IMR-90 (cell line): ENCODE results near the gene KPNA5. TPM values are rescaled to one million over a fixed set of nuclear protein-coding genes. Genes with fewer than 3 reads are reported as not detected.

Source experiments
- ATAC-seq: fragments of 200-7000 bp; cut with Tn5 transposase; 2 replicates; pipeline ENCODE4 v1.9.1; 2020; ENCODE audit warnings: low read depth, mild to moderate bottlenecking, moderate library complexity
- BruUV-seq: library from RNA; stranded (reverse); fragments of 400-500 nt; replicated peaks from 2 replicates; lab custom pipeline; 2021; lab: Mats Ljungman, UMichigan
- CTCF ChIA-PET: fragments of 300-600 bp; formaldehyde crosslinking; extraction: SDS; loops from one replicate; lab custom pipeline; 2021; ENCODE audit warnings: antibody characterized with exemption; lab: Yijun Ruan, JAX
- POLR2A ChIA-PET: fragments of 300-600 bp; sonication (Branson Sonifier 250); formaldehyde crosslinking; loops from one replicate; lab custom pipeline; 2022; ENCODE audit warnings: antibody characterized with exemption; ENCODE audit not compliant: unreplicated experiment; lab: Charles Lee
- DNase-seq: peaks from one replicate; pipeline ENCODE4 v3.0.0; 2013
- H2AFZ ChIP-seq: replicated peaks from 2 replicates; pipeline ENCODE3; 2013; ENCODE audit warnings: low read length, mild to moderate bottlenecking; ENCODE audit not compliant: poor library complexity
- H2AK5ac ChIP-seq: 2 replicates; pipeline ENCODE4 v1.6.1; 2013; ENCODE audit warnings: low read depth, low read length, inconsistent platforms
- H2AK9ac ChIP-seq: replicated peaks from 2 replicates; pipeline ENCODE3; 2013; ENCODE audit warnings: mild to moderate bottlenecking, low read depth, low read length, moderate library complexity; ENCODE audit not compliant: poor library complexity
- H2BK120ac ChIP-seq: 2 replicates; pipeline ENCODE4 v1.6.1; 2013; ENCODE audit warnings: low read depth, low read length, inconsistent platforms
- H2BK15ac ChIP-seq: 3 replicates; pipeline ENCODE4 v1.6.1; 2013; ENCODE audit warnings: low read depth, low read length, inconsistent platforms
- H2BK20ac ChIP-seq: 2 replicates; pipeline ENCODE4 v1.6.1; 2013; ENCODE audit warnings: low read depth, mild to moderate bottlenecking, inconsistent platforms, low read length, moderate library complexity
- H2BK5ac ChIP-seq: 2 replicates; pipeline ENCODE4 v1.6.1; 2013; ENCODE audit warnings: mild to moderate bottlenecking, low read depth, low read length, inconsistent platforms; ENCODE audit not compliant: poor library complexity, severe bottlenecking
- H3K14ac ChIP-seq: replicated peaks from 2 replicates; pipeline ENCODE4 v1.6.1; 2013; ENCODE audit warnings: low read depth, low read length, inconsistent platforms
- H3K18ac ChIP-seq: 2 replicates; pipeline ENCODE4 v1.6.1; 2013; ENCODE audit warnings: low read depth, low read length, control low read depth
- H3K23ac ChIP-seq: 2 replicates; pipeline ENCODE4 v1.6.1; 2013; ENCODE audit warnings: low read depth, low read length, inconsistent platforms
- H3K27ac ChIP-seq: 2 replicates; pipeline ENCODE4 v1.5.1; 2013; ENCODE audit warnings: mild to moderate bottlenecking, control low read depth, low read length; ENCODE audit not compliant: insufficient read depth
- H3K27me3 ChIP-seq: 2 replicates; pipeline ENCODE4 v1.6.1; 2013; ENCODE audit warnings: low read length; ENCODE audit not compliant: control insufficient read depth, insufficient read depth
- H3K36me3 ChIP-seq: 2 replicates; pipeline ENCODE4 v1.6.1; 2013; ENCODE audit warnings: low read length, mixed read lengths; ENCODE audit not compliant: control insufficient read depth, insufficient read depth
- H3K4ac ChIP-seq: 2 replicates; pipeline ENCODE4 v1.6.1; 2013; ENCODE audit warnings: low read depth, low read length, inconsistent platforms
- H3K4me1 ChIP-seq: 2 replicates; pipeline ENCODE4 v1.6.1; 2013; ENCODE audit warnings: low read length, mixed read lengths; ENCODE audit not compliant: control insufficient read depth, insufficient read depth
- H3K4me2 ChIP-seq: 2 replicates; pipeline ENCODE4 v1.6.1; 2013; ENCODE audit warnings: low read depth, mild to moderate bottlenecking, control low read depth, low read length, moderate library complexity
- H3K4me3 ChIP-seq: 2 replicates; pipeline ENCODE4 v1.5.1; 2013; ENCODE audit warnings: low read depth, mild to moderate bottlenecking, control low read depth, low read length, moderate library complexity; ENCODE audit not compliant: insufficient read depth
- H3K56ac ChIP-seq: 2 replicates; pipeline ENCODE4 v1.6.1; 2013; ENCODE audit warnings: low read length, inconsistent platforms; ENCODE audit not compliant: insufficient read depth; ENCODE audit errors: extremely low read depth
- H3K79me1 ChIP-seq, 2 experiments: 2 replicates each; pipeline ENCODE4 v1.6.1; 2013; ENCODE audit warnings: low read length in 2 of 2, inconsistent platforms in 1 of 2, low read depth in 1 of 2
- H3K9ac ChIP-seq: 2 replicates; pipeline ENCODE4 v1.6.1; 2013; ENCODE audit warnings: low read depth, low read length, control low read depth
- H3K9me1 ChIP-seq: 2 replicates; pipeline ENCODE4 v1.6.1; 2013; ENCODE audit warnings: low read length, inconsistent platforms; ENCODE audit not compliant: insufficient read depth
- H3K9me3 ChIP-seq: 2 replicates; pipeline ENCODE4 v1.6.1; 2013; ENCODE audit warnings: low read length; ENCODE audit not compliant: control insufficient read depth, insufficient read depth
- H4K20me1 ChIP-seq: 2 replicates; pipeline ENCODE4 v1.6.1; 2013; ENCODE audit warnings: low read length, inconsistent platforms; ENCODE audit not compliant: insufficient read depth
- H4K5ac ChIP-seq: 2 replicates; pipeline ENCODE4 v1.6.1; 2013; ENCODE audit warnings: mild to moderate bottlenecking, low read depth, low read length, control low read depth
- H4K8ac ChIP-seq, 2 experiments: 2 replicates each; pipeline ENCODE4 v1.6.1; 2013; ENCODE audit warnings: low read depth in 2 of 2, low read length in 2 of 2, control low read depth in 1 of 2, inconsistent platforms in 1 of 2
- H4K91ac ChIP-seq: 2 replicates; pipeline ENCODE4 v1.6.1; 2013; ENCODE audit warnings: low read depth, low read length, inconsistent platforms; ENCODE audit not compliant: insufficient read depth
- BHLHE40 ChIP-seq: fragments of 150-350 bp; IDR thresholded peaks from 2 replicates; pipeline ENCODE4 v1.6.1; 2016; ENCODE audit warnings: mild to moderate bottlenecking, low read depth, low read length
- CEBPB ChIP-seq: IDR thresholded peaks from 2 replicates; pipeline ENCODE4 v1.6.1; 2012; ENCODE audit warnings: low read depth, low read length, improper control_type of control experiment
- CHD1 ChIP-seq: IDR thresholded peaks from 2 replicates; pipeline ENCODE4 v1.6.1; 2012; ENCODE audit warnings: low read depth, low read length, improper control_type of control experiment
- CTCF ChIP-seq: conservative IDR thresholded peaks from 2 replicates; pipeline ENCODE4 v1.5.1; 2012; ENCODE audit warnings: mild to moderate bottlenecking, low read depth, low read length, improper control_type of control experiment
- ELK1 ChIP-seq: fragments of 150-350 bp; IDR thresholded peaks from 2 replicates; pipeline ENCODE4 v1.6.1; 2016; ENCODE audit warnings: low read depth, mild to moderate bottlenecking, low read length, moderate library complexity, borderline replicate concordance
- FOS ChIP-seq: fragments of 150-350 bp; IDR thresholded peaks from 2 replicates; pipeline ENCODE4 v1.6.1; 2016; ENCODE audit warnings: low read depth, low read length
- MAFK ChIP-seq: IDR thresholded peaks from 2 replicates; pipeline ENCODE4 v1.6.1; 2012; ENCODE audit warnings: low read depth, low read length, improper control_type of control experiment
- MAZ ChIP-seq: IDR thresholded peaks from 2 replicates; pipeline ENCODE4 v1.6.1; 2012; ENCODE audit warnings: low read depth, mild to moderate bottlenecking, low read length, improper control_type of control experiment, moderate library complexity, borderline replicate concordance
- MXI1 ChIP-seq: IDR thresholded peaks from 2 replicates; pipeline ENCODE4 v1.6.1; 2012; ENCODE audit warnings: low read depth, mild to moderate bottlenecking, low read length, moderate library complexity, borderline replicate concordance
- NFE2L2 ChIP-seq: fragments of 150-350 bp; IDR thresholded peaks from 2 replicates; pipeline ENCODE4 v1.6.1; 2016; ENCODE audit warnings: low read depth, mild to moderate bottlenecking, low read length
- POLR2A ChIP-seq: IDR thresholded peaks from 2 replicates; pipeline ENCODE4 v1.6.1; 2012; ENCODE audit warnings: mild to moderate bottlenecking, low read depth, low read length
- RAD21 ChIP-seq: IDR thresholded peaks from 2 replicates; pipeline ENCODE4 v1.6.1; 2012; ENCODE audit warnings: low read length, improper control_type of control experiment
- RCOR1 ChIP-seq: IDR thresholded peaks from 2 replicates; pipeline ENCODE4 v1.6.1; 2012; ENCODE audit warnings: mild to moderate bottlenecking, low read length, improper control_type of control experiment; ENCODE audit not compliant: insufficient replicate concordance
- RFX5 ChIP-seq: IDR thresholded peaks from 2 replicates; pipeline ENCODE4 v1.8.0; 2012; ENCODE audit warnings: low read depth, mild to moderate bottlenecking, low read length, moderate library complexity
- SMC3 ChIP-seq: fragments of 150-350 bp; IDR thresholded peaks from 2 replicates; pipeline ENCODE4 v1.6.1; 2016; ENCODE audit warnings: low read depth, mild to moderate bottlenecking, antibody characterized with exemption, low read length, moderate library complexity
- USF2 ChIP-seq: fragments of 150-350 bp; IDR thresholded peaks from 2 replicates; pipeline ENCODE4 v1.6.1; 2017; ENCODE audit warnings: mild to moderate bottlenecking, antibody characterized with exemption, low read length, low read depth
- whole genome bisulfite sequencing, 2 experiments: methylation state at CpG; one replicate each; pipeline versions ENCODE4 v1.1.5 to v1.1.7; 2013; ENCODE audit warnings: missing lambda C conversion rate in 2 of 2; ENCODE audit not compliant: insufficient read length in 1 of 2; ENCODE audit errors: extremely low coverage in 2 of 2; 5-methylcytosine and 5-hydroxymethylcytosine counted together
- dilution Hi-C: fragments of 300-500 bp; cut with HindIII; formaldehyde crosslinking; loops from one replicate; pipeline ENCODE4 v1.14.3; 2018; ENCODE audit warnings: low sequenced_read_pairs; ENCODE audit not compliant: unreplicated experiment
- in situ Hi-C: fragments of 300-500 bp; cut with MboI; formaldehyde crosslinking; loops from 3 replicates; pipeline ENCODE4 v1.14.3; 2019; ENCODE audit warnings: low sequenced_read_pairs, inconsistent platforms, mixed read lengths
- intact Hi-C: fragments of 100-400 bp; cut with micrococcal nuclease; formaldehyde crosslinking; loops from 2 replicates; pipeline ENCODE4 v1.10.0; 2022
- polyA plus RNA-seq, 3 experiments: library from polyadenylated mRNA; depleted of rRNA; stranded (reverse); fragments of >200 nt; gene quantifications; 2 replicates each; pipeline ENCODE4 v1.2.3, GENCODE V29; 2012; ENCODE audit warnings: low replicate concordance in 1 of 3
- total RNA-seq: library from RNA; depleted of rRNA; stranded (reverse); fragments of >200 nt; gene quantifications from 2 replicates; pipeline ENCODE4 v1.2.3, GENCODE V29; 2012

Gene KPNA5
- total and polyA plus RNA-seq, 2 of the 4 experiments (the other 2 are of a cell fraction) = 2.2 to 5.9 TPM

GRCh38 chr6:116633685-116634084, 47.3 kb upstream of the KPNA5 start:
- ATAC-seq = no peak
- BruUV-seq = no TSS peak
- ChIA-PET CTCF (no interaction called here), POLR2A (no interaction called here)
- no peak overlapping the region for H3K18ac ChIP-seq
- intact Hi-C loops = no loop called here
- WGBS, 2 experiments = 100% methylated on average over 1 of the region's 2 CpGs; no CpG with 5 or more reads in 1 of the 2 experiments
- H2AK5ac ChIP-seq = no peak overlapping the region
- no peak overlapping the region for H2BK120ac ChIP-seq
- no peaks in the 10 kb centered on the region for H3K9me3 ChIP-seq
- 0 out of 2 replicates have a peak, but pooled peaks cover 8% of the 10 kb centered on the region for H3K9me1 ChIP-seq
- H3K56ac ChIP-seq = no peak overlapping the region
- H2BK20ac ChIP-seq = no peak overlapping the region
- H3K23ac ChIP-seq = no peak overlapping the region
- no peaks in the 10 kb centered on the region for H3K4me1 ChIP-seq
- no peak overlapping the region for H4K91ac ChIP-seq
- H3K4me2 ChIP-seq = no peak overlapping the region
- H3K27ac ChIP-seq = no peak overlapping the region
- no peaks in the 10 kb centered on the region for H3K27me3 ChIP-seq
- DNase-seq = no peak
- H3K9ac ChIP-seq = no peak overlapping the region
- H4K8ac ChIP-seq = no peak overlapping the region
- H2BK5ac ChIP-seq = no peak overlapping the region
- H2AFZ ChIP-seq = no peak overlapping the region
- no peaks in the 10 kb centered on the region; a peak in 1 of 4 replicates for H3K79me1 ChIP-seq
- H2AK9ac ChIP-seq = no peak overlapping the region
- H4K5ac ChIP-seq = no peak overlapping the region
- in situ Hi-C loops = no loop called here
- no peak overlapping the region for H3K14ac ChIP-seq
- H4K20me1 ChIP-seq = no peaks in the 10 kb centered on the region
- no peak overlapping the region for H2BK15ac ChIP-seq
- dilution Hi-C loops = no loop called here
- no peak for TF ChIP-seq SMC3
- no peak for TF ChIP-seq RCOR1
- no peak for TF ChIP-seq MXI1
- TF ChIP-seq BHLHE40 = no peak
- TF ChIP-seq CHD1 = no peak
- TF ChIP-seq FOS = no peak
- TF ChIP-seq CTCF = no peak
- TF ChIP-seq MAFK = no peak
- TF ChIP-seq CEBPB = no peak
- TF ChIP-seq RAD21 = no peak
- TF ChIP-seq RFX5 = no peak
- no peak for TF ChIP-seq NFE2L2
- no peak for TF ChIP-seq MAZ
- no peak for TF ChIP-seq USF2
- TF ChIP-seq POLR2A = no peak
- no peak for TF ChIP-seq ELK1
- H3K4me3 ChIP-seq = no peak overlapping the region
- H3K4ac ChIP-seq = no peak overlapping the region
- peaks cover 10% of the 10 kb centered on the region for H3K36me3 ChIP-seq
